MM.1S (cell line): ENCODE results near the gene NMRK1.

Experiments
- DNase-seq: peaks from one replicate; pipeline ENCODE4 v3.0.0-alpha.2; 2015
- H2AFZ ChIP-seq: fragments of 300-600 bp; sonication (generic); 2 replicates; pipeline ENCODE4 v1.6.0; 2016; ENCODE audit warnings: antibody characterized with exemption, low read length
- H3F3A ChIP-seq: fragments of 300-600 bp; sonication (generic); 2 replicates; pipeline ENCODE4 v1.6.1; 2016; ENCODE audit warnings: mild to moderate bottlenecking, antibody characterized with exemption, low read length, moderate library complexity, mixed read lengths; ENCODE audit not compliant: insufficient read depth
- H3K27ac ChIP-seq: fragments of 300-600 bp; sonication (generic); 2 replicates; pipeline ENCODE4 v1.5.1; 2016; ENCODE audit warnings: mild to moderate bottlenecking, low read length
- H3K27me3 ChIP-seq: fragments of 300-600 bp; sonication (generic); replicated peaks from 2 replicates; pipeline ENCODE4 v1.6.0; 2016; ENCODE audit warnings: low read length; ENCODE audit not compliant: insufficient read depth
- H3K36me3 ChIP-seq: fragments of 300-600 bp; sonication (generic); replicated peaks from 2 replicates; pipeline ENCODE4 v1.6.1; 2016; ENCODE audit warnings: mild to moderate bottlenecking, low read length, mixed read lengths; ENCODE audit not compliant: insufficient read depth
- H3K4me1 ChIP-seq: fragments of 300-600 bp; sonication (generic); 2 replicates; pipeline ENCODE4 v1.6.1; 2016; ENCODE audit warnings: low read length, mixed read lengths
- H3K4me2 ChIP-seq: fragments of 300-600 bp; sonication (generic); 2 replicates; pipeline ENCODE4 v1.6.0; 2016; ENCODE audit warnings: low read depth, low read length
- H3K4me3 ChIP-seq: fragments of 300-600 bp; sonication (generic); 2 replicates; pipeline ENCODE4 v1.5.1; 2016; ENCODE audit warnings: low read length, mixed read lengths
- H3K79me2 ChIP-seq: fragments of 300-600 bp; sonication (generic); 2 replicates; pipeline ENCODE4 v1.6.1; 2016; ENCODE audit warnings: mixed run types, low read length, mixed read lengths
- H3K9ac ChIP-seq: fragments of 300-600 bp; sonication (generic); 2 replicates; pipeline ENCODE4 v1.6.1; 2016; ENCODE audit warnings: low read length, mixed read lengths
- H3K9me2 ChIP-seq: fragments of 300-600 bp; sonication (generic); replicated peaks from 2 replicates; pipeline ENCODE4 v1.6.1; 2016; ENCODE audit warnings: mild to moderate bottlenecking, low read length, mixed read lengths; ENCODE audit not compliant: insufficient read depth
- H3K9me3 ChIP-seq: fragments of 300-600 bp; sonication (generic); replicated peaks from 2 replicates; pipeline ENCODE4 v1.6.1; 2016; ENCODE audit warnings: mild to moderate bottlenecking, low read length, mixed read lengths; ENCODE audit not compliant: insufficient read depth
- H4K20me1 ChIP-seq: fragments of 300-600 bp; sonication (generic); 2 replicates; pipeline ENCODE4 v1.6.1; 2016; ENCODE audit warnings: mild to moderate bottlenecking, low read length, moderate library complexity, mixed read lengths; ENCODE audit not compliant: insufficient read depth
- CTCF ChIP-seq: fragments of 300-600 bp; sonication (generic); IDR thresholded peaks from 2 replicates; pipeline ENCODE4 v1.5.1; 2016; ENCODE audit warnings: antibody characterized with exemption, low read length, mixed read lengths
- EZH2 ChIP-seq: fragments of 300-600 bp; sonication (generic); optimal IDR thresholded peaks from 2 replicates; pipeline ENCODE3; 2017; ENCODE audit warnings: low read depth, mild to moderate bottlenecking, antibody characterized with exemption, low read length, mixed read lengths
- EZH2phosphoT487 ChIP-seq: fragments of 300-600 bp; sonication (generic); IDR thresholded peaks from 2 replicates; pipeline ENCODE4 v1.6.1; 2018; ENCODE audit warnings: antibody characterized with exemption, low read length

The NMRK1 gene

GRCh38 chr9:75130172-75130571, 42.2 kb upstream of the NMRK1 start:
- H3K9ac ChIP-seq: no peak overlapping the region
- no peak overlapping the region for H3K27ac ChIP-seq
- peaks cover 5% of the 10 kb centered on the region; the same call in 1 of the 2 replicates for H4K20me1 ChIP-seq
- peaks cover 1% of the 10 kb centered on the region; the same call in 1 of the 2 replicates for H3K79me2 ChIP-seq
- no peaks in the 10 kb centered on the region; the same call in 1 of the 2 replicates for H3K36me3 ChIP-seq
- no peak overlapping the region for H3K4me3 ChIP-seq
- no peak overlapping the region for H3K4me2 ChIP-seq
- H2AFZ ChIP-seq: no peak overlapping the region
- no peaks in the 10 kb centered on the region for H3K9me3 ChIP-seq
- H3K9me2 ChIP-seq: no peaks in the 10 kb centered on the region
- no peaks in the 10 kb centered on the region for H3K27me3 ChIP-seq
- TF ChIP-seq EZH2phosphoT487 (no peak), CTCF (no peak), EZH2 (no peak)
- no peaks in the 10 kb centered on the region for H3F3A ChIP-seq
- no peaks in the 10 kb centered on the region for H3K4me1 ChIP-seq
- DNase-seq: no peak

GRCh38 chr9:75128535-75128934, 40.6 kb upstream of the NMRK1 start:
- Histone ChIP-seq H3K4me2 (no peak overlapping the region), H3K36me3 (no peaks in the 10 kb centered on the region; the same call in 1 of the 2 replicates), H3K4me3 (no peak overlapping the region), H4K20me1 (peaks cover 2% of the 10 kb centered on the region; the same call in 1 of the 2 replicates), H3K79me2 (peaks cover 16% of the 10 kb centered on the region), H3K9me2 (no peaks in the 10 kb centered on the region), H3K27me3 (no peaks in the 10 kb centered on the region), H3K9me3 (no peaks in the 10 kb centered on the region), H3K4me1 (no peaks in the 10 kb centered on the region), H2AFZ (no peak overlapping the region), H3K9ac (no peak overlapping the region), H3F3A (no peaks in the 10 kb centered on the region), H3K27ac (no peak overlapping the region)
- DNase-seq: no peak
- no peak for TF ChIP-seq EZH2phosphoT487
- TF ChIP-seq CTCF: no peak

GRCh38 chr9:75123696-75124095, 35.7 kb upstream of the NMRK1 start:
- H3K4me3 ChIP-seq: no peak overlapping the region
- peaks cover 34% of the 10 kb centered on the region for H3K79me2 ChIP-seq
- H2AFZ ChIP-seq: no peak overlapping the region
- H4K20me1 ChIP-seq: no peaks in the 10 kb centered on the region
- H3K9ac ChIP-seq: no peak overlapping the region
- no peaks in the 10 kb centered on the region for H3K4me1 ChIP-seq
- no peaks in the 10 kb centered on the region; the same call in 1 of the 2 replicates for H3K36me3 ChIP-seq
- no peaks in the 10 kb centered on the region for H3K27me3 ChIP-seq
- no peaks in the 10 kb centered on the region for H3K9me2 ChIP-seq
- no peaks in the 10 kb centered on the region for H3F3A ChIP-seq
- no peak for DNase-seq
- no peaks in the 10 kb centered on the region for H3K9me3 ChIP-seq
- H3K4me2 ChIP-seq: no peak overlapping the region
- TF ChIP-seq EZH2phosphoT487: no peak
- no peak for TF ChIP-seq CTCF
- TF ChIP-seq EZH2: no peak
- H3K27ac ChIP-seq: no peak overlapping the region
